Fibroblast of the conjunctiva (primary cell): ENCODE measurements around the gene SCCPDH.
"Not testable (repeated sequence)": the region's sequence is repeated elsewhere in the genome, so short reads cannot be mapped to it uniquely, and the experiment has no call there.

Experiments
- DNase-seq: peaks from one replicate; pipeline ENCODE4 v3.0.0-alpha.2; 2010; ENCODE audit warnings: low read depth

Gene SCCPDH

GRCh38 chr1:246800756-246801155 lies 76.5 kb downstream of the SCCPDH start:
- no peak for DNase-seq

- no peak for DNase-seq
These were observed 77.2 kb downstream of the SCCPDH start for GRCh38 chr1:246801241-246802020.

GRCh38 chr1:246803373-246803772 lies 79.2 kb downstream of the SCCPDH start:
- DNase-seq, result no peak

- DNase-seq, result no peak
These were observed 79.7 kb downstream of the SCCPDH start for GRCh38 chr1:246803883-246804282.

- no peak for DNase-seq
These were observed 81.0 kb downstream of the SCCPDH start for GRCh38 chr1:246805135-246805716.

- DNase-seq, result no peak
These were observed 85.3 kb downstream of the SCCPDH start for GRCh38 chr1:246809473-246809872.

- no peak for DNase-seq
These were observed 87.8 kb downstream of the SCCPDH start for GRCh38 chr1:246811985-246812384.

- not testable (repeated sequence) for DNase-seq
These were observed 89.1 kb downstream of the SCCPDH start for GRCh38 chr1:246813325-246813724.

- no peak for DNase-seq
These were observed 90.7 kb downstream of the SCCPDH start for GRCh38 chr1:246814890-246815289.

- no peak for DNase-seq
These were observed 91.6 kb downstream of the SCCPDH start for GRCh38 chr1:246815693-246816270.
